Measurements from ENCODE around the gene SOD1.

- TF ChIP-seq CTCF (conservative IDR thresholded peaks at IDR 0.05 in 1 of 2, IDR thresholded peaks at IDR 0.05 in 1 of 2; ENCODE audit: low read depth in 1 of 2, low read length in 2 of 2) (no peak), EZH2 (IDR thresholded peaks at IDR 0.05; ENCODE audit: low read length, missing control alignments) (no peak)
Measured at GRCh38 chr21:31686272-31686915, 26.9 kb downstream of the SOD1 start.
